Measurements from ENCODE around the gene STAT1.

DNA sequence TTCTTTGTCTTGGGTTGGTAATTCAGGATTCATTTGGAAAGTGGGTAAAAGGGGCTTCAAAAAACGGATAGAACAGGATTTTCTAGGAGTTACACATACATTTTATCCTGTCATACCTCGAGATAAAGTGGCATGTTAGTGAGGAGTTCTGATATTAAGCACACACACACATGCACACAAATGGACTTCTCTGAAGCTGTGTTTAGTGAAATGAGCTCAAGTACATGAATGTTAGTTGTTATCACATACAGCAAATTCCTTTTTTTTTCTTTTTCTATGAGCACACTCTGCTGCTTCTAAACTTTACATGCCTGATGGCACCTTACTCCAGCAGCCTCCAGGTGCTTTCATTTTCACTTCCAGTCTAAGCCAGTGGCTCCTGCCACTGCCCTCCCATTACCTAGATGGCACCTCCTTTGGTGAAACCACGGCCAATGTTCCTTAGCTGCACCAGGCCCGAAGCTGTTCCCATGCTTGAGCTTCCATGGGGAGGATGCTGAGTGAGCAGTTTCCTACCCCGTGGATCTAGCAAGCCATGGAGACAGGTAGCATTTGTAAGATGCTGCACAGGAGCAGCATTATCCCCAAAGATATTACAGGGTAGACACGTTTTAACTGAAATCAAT is 49.7 kb downstream of the STAT1 start:
- TF ChIP-seq, protein P1, sequence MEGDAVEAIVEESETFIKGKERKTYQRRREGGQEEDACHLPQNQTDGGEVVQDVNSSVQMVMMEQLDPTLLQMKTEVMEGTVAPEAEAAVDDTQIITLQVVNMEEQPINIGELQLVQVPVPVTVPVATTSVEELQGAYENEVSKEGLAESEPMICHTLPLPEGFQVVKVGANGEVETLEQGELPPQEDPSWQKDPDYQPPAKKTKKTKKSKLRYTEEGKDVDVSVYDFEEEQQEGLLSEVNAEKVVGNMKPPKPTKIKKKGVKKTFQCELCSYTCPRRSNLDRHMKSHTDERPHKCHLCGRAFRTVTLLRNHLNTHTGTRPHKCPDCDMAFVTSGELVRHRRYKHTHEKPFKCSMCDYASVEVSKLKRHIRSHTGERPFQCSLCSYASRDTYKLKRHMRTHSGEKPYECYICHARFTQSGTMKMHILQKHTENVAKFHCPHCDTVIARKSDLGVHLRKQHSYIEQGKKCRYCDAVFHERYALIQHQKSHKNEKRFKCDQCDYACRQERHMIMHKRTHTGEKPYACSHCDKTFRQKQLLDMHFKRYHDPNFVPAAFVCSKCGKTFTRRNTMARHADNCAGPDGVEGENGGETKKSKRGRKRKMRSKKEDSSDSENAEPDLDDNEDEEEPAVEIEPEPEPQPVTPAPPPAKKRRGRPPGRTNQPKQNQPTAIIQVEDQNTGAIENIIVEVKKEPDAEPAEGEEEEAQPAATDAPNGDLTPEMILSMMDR (IDR thresholded peaks at IDR 0.05): no peak
- TF ChIP-seq POLR2A (IDR thresholded peaks at IDR 0.05): no peak
